ENCODE data around the gene PPFIA4.

Gene PPFIA4

GRCh38 chr1:203038891-203039608 lies 12.8 kb downstream of the PPFIA4 start:
- in situ Hi-C loops (cut with HindIII; ENCODE audit: low sequenced_read_pairs): loop anchor here (10.0 kb wide), 1 partner anchor 326 kb away; no protein-coding TSS in a partner anchor

DNA sequence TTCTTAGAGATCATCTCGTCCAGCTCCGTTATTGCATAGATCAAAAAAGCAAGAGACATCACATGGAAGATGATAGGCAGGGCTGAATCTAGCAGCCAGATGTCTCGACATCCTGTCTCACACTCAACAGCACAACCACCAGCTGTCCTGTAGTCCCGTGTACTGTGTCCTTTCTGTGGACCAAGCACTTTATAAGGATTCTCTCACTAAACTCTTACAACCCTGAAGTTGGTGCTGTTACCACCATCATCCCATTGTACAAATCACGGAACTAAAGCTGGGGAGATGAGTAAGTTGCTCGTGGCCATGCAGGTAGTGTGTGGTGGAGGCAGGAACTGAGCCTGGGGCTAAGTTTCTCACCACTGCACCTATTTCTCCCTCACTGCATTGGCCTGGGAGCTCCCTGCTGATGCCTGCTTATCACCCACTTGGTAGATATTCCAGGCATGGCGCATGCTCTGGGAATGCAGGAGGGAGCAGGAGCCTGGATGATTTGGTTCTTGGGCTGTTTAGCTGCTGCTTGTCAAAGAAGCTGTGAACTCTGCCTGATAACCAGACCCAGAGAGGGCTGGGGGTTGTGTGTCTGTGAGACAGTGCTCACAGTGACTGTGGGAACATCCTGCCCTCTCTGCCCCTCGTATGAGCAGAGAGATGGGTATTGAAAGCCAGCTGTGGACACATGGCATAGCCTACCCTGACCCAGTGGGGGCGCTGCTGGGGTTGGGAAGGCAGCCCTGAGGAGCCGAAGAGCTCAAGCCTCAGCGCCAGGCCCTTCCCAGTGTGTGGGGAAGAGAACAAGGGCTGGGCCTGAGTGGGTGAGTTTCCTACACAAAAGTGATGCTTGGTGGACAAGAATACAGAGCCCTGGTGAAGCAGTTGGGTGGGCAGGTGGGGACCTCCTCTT lies 13.6 kb downstream of the PPFIA4 start:
- in situ Hi-C loops (cut with HindIII; ENCODE audit: low sequenced_read_pairs): loop anchor here (10.0 kb wide), 1 partner anchor 325 kb away; no protein-coding TSS in a partner anchor

DNA sequence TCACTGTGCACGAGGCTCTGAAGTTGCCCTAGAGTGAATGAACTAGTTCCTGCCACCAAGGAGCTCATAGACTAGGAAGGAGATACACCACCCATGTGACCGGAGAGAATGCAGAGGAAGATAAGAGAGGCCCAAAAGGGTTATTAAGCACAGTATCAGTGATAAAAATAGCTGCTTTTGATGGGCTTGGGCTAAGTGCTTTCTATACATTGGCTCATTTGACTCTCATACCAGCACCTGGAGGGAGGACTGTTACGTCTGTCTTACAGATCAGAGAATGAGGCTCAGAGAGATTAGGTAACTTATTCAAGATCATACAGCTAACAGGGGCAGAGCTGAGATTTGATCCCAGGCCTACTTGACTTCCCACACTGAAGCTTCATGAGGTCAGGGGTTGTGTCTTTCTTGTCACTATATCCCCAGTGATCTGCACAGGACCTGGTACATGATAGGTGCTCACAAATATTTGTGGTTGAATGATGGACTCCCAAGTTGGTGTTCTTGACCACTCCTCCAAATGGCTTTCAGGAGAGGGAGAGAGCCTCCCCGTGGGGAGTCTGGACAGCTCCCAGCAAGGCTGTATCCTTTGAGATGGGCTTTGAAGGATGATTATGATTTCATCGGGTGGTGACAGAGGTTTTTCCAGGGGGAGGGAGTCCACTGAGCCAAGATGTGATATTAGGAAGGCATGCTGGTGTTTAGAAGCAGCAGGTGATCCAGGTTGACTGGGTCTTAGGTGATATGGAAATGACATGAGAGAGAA lies 14.4 kb downstream of the PPFIA4 start:
- in situ Hi-C loops (cut with HindIII; ENCODE audit: low sequenced_read_pairs): no loop called here

DNA sequence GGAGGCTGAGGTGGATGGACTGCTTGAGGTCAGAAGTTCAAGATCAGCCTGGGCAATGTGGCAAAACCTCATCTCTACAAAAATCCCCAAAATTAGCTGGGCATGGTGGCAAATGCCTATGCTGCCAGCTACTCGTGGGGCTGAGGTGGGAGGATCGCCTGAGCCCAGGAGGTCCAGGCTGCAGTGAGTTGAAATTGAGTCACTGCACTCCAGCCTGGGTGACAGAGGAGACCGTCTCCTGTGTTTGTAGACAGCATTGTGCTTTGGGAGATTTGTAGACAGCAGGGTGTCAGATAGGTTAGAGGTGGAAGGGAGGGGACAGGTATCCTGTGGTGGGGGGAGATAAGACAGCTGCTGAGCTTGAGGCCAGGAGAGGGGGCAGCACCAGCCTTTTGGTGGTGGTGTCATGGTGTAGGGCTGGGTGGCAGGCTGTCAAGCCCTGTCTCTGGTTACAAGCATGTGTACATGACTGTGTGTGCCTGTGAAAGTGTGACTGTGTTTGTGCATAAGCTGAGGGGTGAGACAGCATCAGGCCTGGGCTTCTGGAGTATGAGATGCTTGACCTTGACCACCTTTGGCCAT lies 15.2 kb downstream of the PPFIA4 start:
- in situ Hi-C loops (cut with HindIII; ENCODE audit: low sequenced_read_pairs): no loop called here

DNA sequence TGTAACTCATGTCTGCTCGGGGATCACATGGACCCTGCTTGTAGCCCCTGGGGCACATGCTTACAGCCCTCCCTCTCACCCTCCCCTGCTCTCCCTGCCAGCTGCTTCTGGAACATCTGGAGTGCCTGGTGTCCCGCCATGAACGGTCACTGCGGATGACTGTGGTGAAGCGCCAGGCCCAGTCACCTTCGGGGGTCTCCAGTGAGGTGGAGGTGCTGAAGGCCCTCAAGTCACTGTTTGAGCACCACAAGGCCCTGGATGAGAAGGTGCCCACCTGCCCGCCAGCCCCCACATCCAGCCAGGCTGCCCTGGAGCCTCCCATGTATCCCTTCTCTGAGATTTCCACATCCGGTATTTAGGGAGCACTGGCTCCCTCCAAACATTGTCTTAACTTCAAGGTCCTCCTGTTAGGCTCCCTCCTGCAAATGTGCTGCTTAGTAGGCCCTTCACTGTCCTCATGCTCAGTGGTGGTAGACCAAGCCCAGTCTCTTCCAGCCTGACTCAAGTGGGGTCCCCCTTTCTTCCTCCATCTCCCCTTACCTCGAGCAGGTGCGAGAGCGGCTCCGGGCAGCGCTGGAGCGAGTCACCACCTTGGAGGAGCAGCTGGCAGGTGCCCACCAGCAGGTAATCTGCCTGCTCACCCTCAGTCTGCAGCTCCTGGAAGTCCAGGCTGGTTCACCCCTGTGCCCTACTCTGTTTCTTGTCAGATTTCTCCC lies 17.7 kb downstream of the PPFIA4 start:
- in situ Hi-C loops (cut with HindIII; ENCODE audit: low sequenced_read_pairs): no loop called here

GRCh38 chr1:203044546-203045250 lies 18.4 kb downstream of the PPFIA4 start:
- in situ Hi-C loops (cut with HindIII; ENCODE audit: low sequenced_read_pairs): no loop called here

DNA sequence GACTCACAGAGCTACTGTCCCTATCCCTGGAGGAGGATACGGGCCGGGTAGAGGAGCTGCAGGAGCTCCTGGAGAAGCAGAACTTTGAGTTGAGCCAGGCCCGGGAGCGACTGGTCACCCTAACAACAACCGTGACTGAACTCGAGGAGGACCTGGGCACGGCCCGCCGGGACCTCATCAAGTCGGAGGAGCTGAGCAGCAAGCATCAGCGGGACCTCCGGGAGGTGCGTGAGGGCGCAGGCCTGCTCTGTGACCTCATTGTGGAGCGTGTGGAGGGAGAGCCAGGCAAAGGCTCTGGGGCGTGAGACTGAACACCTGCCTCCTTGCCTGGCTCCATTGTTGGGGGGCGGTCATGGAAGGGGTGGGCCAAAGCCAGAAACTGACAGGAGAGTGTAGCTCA lies 19.0 kb downstream of the PPFIA4 start:
- in situ Hi-C loops (cut with HindIII; ENCODE audit: low sequenced_read_pairs): no loop called here

GRCh38 chr1:203045821-203046594 lies 19.7 kb downstream of the PPFIA4 start:
- in situ Hi-C loops (cut with HindIII; ENCODE audit: low sequenced_read_pairs): no loop called here

DNA sequence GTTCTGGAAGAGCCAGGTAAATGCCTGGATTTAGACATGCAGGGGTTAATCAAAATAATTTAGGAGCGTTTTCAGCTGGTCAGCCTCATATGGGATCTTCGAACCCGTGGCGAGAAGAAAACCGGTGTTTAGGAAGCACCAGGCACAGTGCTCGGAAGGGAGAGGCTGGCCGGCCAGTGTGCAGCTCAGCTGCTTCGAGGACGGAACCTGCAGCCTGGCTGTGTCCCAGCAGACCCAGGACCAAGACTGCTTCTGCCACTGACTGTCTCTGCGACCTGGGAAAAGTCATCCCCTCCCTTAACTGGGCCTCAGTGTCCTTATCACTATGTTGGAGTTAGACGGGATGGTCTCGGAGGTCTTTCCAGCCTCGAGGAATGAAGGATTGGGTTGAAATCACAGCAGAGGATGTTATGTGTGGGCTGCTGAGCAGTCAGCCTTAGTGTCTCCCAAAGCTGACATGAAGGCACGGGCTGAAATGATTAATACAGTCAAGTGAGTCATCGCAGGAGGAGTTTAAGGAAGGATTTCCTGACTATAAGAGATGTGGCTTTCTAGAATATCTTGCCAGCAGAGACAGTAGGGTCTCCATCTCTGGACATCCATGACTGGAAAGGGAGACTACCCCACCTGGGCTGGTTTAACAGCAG lies 20.8 kb downstream of the PPFIA4 start:
- in situ Hi-C loops (cut with HindIII; ENCODE audit: low sequenced_read_pairs): no loop called here

DNA sequence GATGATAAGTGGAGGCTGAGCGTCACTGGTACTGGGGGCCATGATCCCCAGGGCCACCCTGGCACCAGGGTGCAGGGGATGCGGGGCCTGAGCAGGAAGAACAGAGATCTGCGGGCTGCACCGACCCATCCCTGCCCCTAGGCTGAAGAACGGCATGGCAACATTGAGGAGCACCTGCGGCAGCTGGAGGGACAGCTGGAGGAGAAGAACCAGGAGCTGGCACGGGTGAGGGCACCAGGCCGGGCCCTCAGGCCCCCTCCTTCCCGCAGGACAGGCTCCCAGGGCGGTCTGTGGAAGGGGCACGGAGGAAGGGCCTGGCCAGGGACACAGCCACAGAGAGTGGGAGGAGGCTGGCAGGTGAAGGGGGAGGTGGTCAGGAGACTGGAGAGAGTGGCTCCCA lies 21.8 kb downstream of the PPFIA4 start:
- in situ Hi-C loops (cut with HindIII; ENCODE audit: low sequenced_read_pairs): no loop called here

GRCh38 chr1:203048555-203049051 lies 22.3 kb downstream of the PPFIA4 start:
- in situ Hi-C loops (cut with HindIII; ENCODE audit: low sequenced_read_pairs): no loop called here

DNA sequence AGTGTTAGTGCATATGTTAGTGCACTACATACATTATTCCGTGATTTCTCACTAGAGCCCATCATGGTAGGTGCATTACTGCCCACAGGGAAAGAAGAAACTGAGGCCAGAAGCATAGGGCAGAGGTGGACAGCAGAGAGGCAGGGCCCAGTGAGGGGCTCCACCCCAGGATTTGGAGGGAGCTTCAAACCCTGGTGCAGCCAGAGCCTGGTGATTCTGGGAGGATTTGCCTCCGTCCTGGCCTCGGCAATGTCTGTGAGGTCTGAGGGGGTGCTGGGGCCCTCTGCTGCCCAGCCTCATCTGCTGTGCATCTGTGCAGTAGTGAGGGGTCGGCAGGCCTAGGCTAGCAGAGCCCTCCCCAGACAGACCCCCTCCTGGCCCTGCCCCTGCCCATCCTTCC lies 22.8 kb downstream of the PPFIA4 start:
- in situ Hi-C loops (cut with HindIII; ENCODE audit: low sequenced_read_pairs): no loop called here

DNA sequence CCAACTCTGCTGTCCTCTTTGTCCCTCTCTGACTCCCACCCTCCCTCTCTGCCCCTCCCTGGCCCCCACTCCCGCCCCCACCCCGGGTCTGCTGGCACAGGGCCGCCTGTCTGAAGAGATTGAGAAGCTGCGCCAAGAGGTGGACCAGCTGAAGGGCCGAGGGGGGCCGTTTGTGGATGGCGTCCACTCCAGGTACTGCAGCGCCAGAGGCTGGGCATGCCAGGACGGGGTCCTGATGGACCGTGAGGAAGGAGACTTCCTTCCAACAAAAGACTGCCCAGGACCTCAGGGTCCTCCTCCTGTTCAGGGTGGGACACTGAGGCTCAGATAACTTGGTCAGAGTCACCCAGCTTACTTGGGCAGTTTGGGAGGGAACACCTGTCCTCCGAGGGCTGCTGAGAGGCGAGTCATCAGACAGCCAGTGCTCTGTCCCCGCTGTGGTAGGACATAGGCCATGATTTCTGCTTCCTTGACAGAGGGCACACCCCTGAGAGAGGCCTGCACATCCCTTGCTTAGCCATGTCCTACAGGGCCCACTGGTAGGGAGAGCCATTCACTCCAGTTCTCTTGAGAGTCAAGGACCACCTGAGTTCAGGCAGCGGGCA lies 23.4 kb downstream of the PPFIA4 start:
- in situ Hi-C loops (cut with HindIII; ENCODE audit: low sequenced_read_pairs): loop anchor here (10.0 to 25.0 kb wide), 2 partner anchors 75 to 213 kb away; partner anchors contain the start of gene ADORA1

GRCh38 chr1:203050826-203051225 lies 24.5 kb downstream of the PPFIA4 start:
- in situ Hi-C loops (cut with HindIII; ENCODE audit: low sequenced_read_pairs): loop anchor here (10.0 to 25.0 kb wide), 2 partner anchors 74 to 211 kb away; partner anchors contain the start of gene ADORA1

DNA sequence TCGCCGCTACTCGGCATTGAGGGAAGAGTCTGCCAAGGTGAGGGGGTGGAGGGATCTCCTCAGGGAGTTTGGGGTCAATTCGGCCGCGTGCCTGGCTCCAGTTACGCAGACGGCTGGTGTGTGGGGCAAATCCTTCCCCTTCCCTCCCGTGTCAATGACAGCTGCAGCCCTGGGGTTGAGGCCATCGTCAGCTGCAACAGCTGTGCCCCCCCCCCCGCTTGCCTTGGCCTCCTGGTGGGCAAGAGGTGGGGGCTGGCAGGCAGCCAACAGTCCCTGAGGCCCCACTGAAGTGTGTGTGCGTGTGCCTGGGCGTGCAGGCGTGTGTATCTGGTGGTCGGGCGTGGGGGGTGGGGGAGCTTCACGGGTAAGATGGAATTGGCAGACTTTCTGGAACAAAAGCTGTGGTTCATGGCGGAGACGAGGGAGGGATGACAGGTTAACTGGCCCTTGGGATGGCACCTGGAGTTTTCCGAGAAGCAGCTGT lies 25.6 kb downstream of the PPFIA4 start:
- in situ Hi-C loops (cut with HindIII; ENCODE audit: low sequenced_read_pairs): loop anchor here (10.0 to 25.0 kb wide), 2 partner anchors 73 to 210 kb away; partner anchors contain the start of gene ADORA1

DNA sequence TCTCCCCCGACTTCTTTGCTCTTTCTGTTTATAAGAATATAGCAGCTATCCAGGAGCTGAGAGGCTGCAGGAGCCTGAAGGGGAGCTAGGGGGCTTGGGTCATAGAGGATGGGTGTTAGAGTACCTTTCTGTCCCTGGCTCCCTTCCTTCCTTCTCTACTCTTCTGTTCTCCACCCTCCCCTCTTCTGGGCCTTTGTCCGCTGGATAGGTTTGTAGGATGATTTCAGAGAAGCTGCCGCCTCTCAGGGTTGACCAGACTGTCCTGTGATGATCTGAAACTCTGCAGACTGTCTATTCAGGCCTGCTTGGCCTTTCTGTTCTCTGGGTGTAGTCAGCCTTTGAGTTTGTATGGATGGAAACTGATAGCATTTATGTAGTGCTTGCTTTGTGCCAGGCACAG lies 26.3 kb downstream of the PPFIA4 start:
- in situ Hi-C loops (cut with HindIII; ENCODE audit: low sequenced_read_pairs): loop anchor here (10.0 to 25.0 kb wide), 2 partner anchors 72 to 210 kb away; partner anchors contain the start of gene ADORA1

DNA sequence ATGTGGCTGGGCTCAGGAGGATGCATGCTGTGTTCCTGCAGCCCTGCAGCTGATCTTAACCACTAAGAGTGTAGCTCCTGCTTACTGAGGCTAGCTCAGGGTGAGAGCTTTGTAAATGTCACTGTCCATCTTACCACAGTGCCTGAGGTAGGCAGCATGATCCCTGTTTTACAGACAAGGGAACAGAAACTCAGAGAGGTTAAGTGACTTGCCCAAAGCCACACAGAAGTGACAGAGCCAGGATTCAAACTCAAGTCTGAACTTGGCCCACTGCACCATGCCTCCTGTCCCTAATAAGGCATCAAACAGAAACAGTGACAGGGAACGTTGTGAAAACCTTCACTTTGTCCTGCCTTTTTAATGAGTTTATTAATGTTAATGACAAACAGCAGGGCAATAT lies 27.9 kb downstream of the PPFIA4 start:
- in situ Hi-C loops (cut with HindIII; ENCODE audit: low sequenced_read_pairs): loop anchor here (10.0 to 25.0 kb wide), 2 partner anchors 71 to 208 kb away; partner anchors contain the start of gene ADORA1
